ENCODE data around the gene KLHDC4. TPM values are rescaled to one million over a fixed set of nuclear protein-coding genes. Genes with fewer than 3 reads are reported as not detected.

The KLHDC4 gene
- total RNA-seq, 1 donor from 2014 or later: 40.4 TPM

DNA sequence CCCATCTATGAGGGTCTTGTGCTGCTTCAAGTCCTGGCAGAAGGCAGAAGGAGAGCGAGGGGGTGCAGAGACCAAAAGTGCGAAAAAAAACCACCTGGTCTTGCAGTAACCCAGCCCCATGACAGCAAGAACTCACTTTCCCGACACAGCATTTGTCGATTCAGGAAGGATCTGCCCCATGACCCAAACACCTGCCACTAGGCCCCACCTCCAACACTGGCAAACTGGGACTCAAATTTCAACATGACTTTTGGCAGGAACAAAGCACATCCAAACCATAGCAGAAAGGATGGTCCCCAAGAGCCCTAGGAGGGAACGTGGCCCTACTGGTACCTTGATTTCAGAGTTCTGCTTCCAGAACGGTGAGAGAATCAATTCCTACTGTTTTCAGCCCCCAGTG, 34.7 kb upstream of the KLHDC4 start:
- no peaks in the 10 kb centered on the region for H3K27me3 ChIP-seq (ENCODE audit: control insufficient read depth, insufficient read depth, low read length)
- TF ChIP-seq, protein P1, sequence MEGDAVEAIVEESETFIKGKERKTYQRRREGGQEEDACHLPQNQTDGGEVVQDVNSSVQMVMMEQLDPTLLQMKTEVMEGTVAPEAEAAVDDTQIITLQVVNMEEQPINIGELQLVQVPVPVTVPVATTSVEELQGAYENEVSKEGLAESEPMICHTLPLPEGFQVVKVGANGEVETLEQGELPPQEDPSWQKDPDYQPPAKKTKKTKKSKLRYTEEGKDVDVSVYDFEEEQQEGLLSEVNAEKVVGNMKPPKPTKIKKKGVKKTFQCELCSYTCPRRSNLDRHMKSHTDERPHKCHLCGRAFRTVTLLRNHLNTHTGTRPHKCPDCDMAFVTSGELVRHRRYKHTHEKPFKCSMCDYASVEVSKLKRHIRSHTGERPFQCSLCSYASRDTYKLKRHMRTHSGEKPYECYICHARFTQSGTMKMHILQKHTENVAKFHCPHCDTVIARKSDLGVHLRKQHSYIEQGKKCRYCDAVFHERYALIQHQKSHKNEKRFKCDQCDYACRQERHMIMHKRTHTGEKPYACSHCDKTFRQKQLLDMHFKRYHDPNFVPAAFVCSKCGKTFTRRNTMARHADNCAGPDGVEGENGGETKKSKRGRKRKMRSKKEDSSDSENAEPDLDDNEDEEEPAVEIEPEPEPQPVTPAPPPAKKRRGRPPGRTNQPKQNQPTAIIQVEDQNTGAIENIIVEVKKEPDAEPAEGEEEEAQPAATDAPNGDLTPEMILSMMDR (IDR thresholded peaks at IDR 0.05; ENCODE audit: insufficient read depth, low read length, poor library complexity, severe bottlenecking): no peak
- H3K36me3 ChIP-seq (ENCODE audit: control insufficient read depth, insufficient read depth, low read length): no peaks in the 10 kb centered on the region
- no peak for DNase-seq (ENCODE audit: low read depth)
- no peak overlapping the region for H3K4me3 ChIP-seq (ENCODE audit: low read depth, low read length)

DNA sequence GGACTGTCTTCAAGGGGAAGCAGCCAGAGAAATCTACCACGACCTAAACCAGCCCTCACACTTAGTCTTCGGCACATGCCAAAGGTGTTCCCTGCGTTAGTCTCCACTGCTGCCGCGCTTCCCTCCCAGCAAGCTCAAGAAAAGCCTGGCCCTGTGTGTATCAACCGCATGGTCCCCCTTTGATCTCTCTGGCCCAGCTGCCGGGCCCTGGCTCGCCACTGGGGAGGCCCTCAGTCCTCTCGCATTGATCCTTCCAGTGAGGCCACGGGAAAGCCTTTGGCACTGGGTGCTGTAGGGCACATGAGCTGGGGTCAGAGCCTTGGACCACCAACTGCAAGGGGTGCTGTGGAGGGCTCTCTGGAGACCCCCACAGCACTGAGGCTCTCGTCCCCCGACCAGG, 29.6 kb upstream of the KLHDC4 start:
- no peak overlapping the region for H3K4me3 ChIP-seq (ENCODE audit: low read depth, low read length)
- DNase-seq (ENCODE audit: low read depth): no peak
- H3K36me3 ChIP-seq (ENCODE audit: control insufficient read depth, insufficient read depth, low read length): no peaks in the 10 kb centered on the region
- H3K27me3 ChIP-seq (ENCODE audit: control insufficient read depth, insufficient read depth, low read length): no peaks in the 10 kb centered on the region
- TF ChIP-seq, protein P1 (IDR thresholded peaks at IDR 0.05; ENCODE audit: insufficient read depth, low read length, poor library complexity, severe bottlenecking): no peak

DNA sequence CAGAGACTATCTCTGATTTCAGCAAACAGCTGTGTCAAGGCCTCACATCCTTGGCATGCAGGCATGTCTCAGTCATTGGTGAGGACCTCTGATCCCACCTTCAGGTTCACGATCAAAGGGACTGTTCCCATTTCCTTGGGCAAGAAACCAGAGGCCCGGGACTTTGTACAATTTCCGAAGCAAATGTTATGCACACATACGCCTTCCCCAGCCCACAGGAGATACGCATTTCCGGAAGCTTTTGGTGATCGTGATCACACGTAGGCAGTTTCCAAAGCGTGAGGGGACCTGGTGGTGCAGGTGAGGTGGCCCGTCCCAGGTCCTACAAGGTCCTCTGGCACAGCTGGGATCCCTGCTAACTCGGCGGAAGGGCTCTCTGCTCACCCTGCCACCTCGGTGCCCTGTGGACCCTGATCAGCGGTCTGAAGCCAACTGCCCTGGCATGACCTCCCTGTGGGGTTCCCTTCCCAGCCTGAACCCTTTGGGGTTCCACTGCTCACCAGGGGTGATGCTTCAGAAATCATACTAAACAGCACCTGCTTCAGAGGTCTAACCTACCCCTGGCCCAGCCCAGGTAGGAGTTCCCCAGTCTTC, 28.8 kb upstream of the KLHDC4 start:
- no peak overlapping the region for H3K4me3 ChIP-seq (ENCODE audit: low read depth, low read length)
- no peak for DNase-seq (ENCODE audit: low read depth)
- H3K27me3 ChIP-seq (ENCODE audit: control insufficient read depth, insufficient read depth, low read length): no peaks in the 10 kb centered on the region
- TF ChIP-seq, protein P1 (IDR thresholded peaks at IDR 0.05; ENCODE audit: insufficient read depth, low read length, poor library complexity, severe bottlenecking): no peak
- no peaks in the 10 kb centered on the region for H3K36me3 ChIP-seq (ENCODE audit: control insufficient read depth, insufficient read depth, low read length)

DNA sequence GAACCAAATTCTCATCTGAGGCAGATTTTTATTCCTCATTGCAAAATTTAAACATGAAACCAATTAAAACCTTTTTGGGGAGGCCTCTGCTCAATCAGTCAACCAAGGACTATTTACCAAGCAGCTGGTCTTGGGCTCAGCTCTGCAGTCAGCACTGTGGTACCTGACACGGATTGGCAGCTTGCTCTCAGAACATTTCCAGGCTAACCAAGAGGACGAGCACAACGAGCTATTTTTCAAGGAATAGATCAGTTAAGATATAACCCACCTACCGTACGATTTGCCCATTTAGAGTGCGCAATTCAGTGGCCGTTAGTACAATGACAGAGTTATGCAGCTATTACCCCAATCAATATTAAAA, 26.4 kb upstream of the KLHDC4 start:
- TF ChIP-seq, protein P1 (IDR thresholded peaks at IDR 0.05; ENCODE audit: insufficient read depth, low read length, poor library complexity, severe bottlenecking): no peak
- no peak for DNase-seq (ENCODE audit: low read depth)
- no peaks in the 10 kb centered on the region for H3K36me3 ChIP-seq (ENCODE audit: control insufficient read depth, insufficient read depth, low read length)
- H3K4me3 ChIP-seq (ENCODE audit: low read depth, low read length): no peak overlapping the region
- no peaks in the 10 kb centered on the region for H3K27me3 ChIP-seq (ENCODE audit: control insufficient read depth, insufficient read depth, low read length)

DNA sequence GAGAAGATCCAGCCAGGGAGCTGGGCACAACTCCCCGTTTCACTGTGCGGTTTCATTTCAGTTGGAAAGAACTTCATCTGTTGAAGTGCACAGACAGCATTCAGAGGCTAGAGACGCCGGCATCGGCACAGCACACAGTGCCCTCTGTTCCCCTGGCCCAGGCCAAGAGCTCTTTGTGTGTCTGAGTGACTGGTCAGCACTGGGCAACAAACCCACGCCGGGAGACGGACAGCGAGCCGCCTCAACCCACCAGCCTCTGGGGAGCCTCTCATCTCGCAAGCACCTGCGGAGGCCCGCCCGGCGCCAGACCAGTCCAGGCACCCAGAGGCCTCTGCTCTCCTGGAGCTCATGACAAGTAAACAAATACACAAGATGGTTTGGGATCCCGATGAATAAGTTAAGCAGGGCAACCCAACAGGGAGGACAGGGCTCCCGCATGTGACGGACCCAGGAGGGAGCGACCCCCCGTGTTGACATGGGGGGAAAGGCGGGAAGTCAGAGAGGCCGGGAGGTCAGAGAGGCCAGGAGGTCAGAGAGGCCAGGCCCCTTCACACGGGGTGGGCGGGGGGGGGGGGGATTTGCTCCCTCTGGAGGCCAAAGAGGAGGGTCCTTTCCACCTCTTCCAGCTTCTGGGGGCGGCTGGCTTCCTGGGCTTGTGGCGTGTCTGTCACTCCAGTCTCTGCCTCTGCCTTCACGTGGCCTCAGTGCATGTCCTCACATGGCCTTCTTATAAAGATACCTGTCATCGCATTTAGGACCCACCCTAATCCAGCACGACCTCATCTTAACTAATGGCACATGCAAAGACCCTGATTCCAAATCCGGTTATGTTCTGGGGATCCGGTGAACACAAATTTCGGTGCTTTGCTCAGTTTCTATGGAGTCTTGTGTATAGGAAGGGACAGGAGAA, 25.8 kb upstream of the KLHDC4 start:
- Histone ChIP-seq H3K4me3 (ENCODE audit: low read depth, low read length) (no peak overlapping the region), H3K36me3 (ENCODE audit: control insufficient read depth, insufficient read depth, low read length) (no peaks in the 10 kb centered on the region), H3K27me3 (ENCODE audit: control insufficient read depth, insufficient read depth, low read length) (no peaks in the 10 kb centered on the region)
- no peak for DNase-seq (ENCODE audit: low read depth)
- TF ChIP-seq, protein P1 (IDR thresholded peaks at IDR 0.05; ENCODE audit: insufficient read depth, low read length, poor library complexity, severe bottlenecking): no peak
